Measurements from ENCODE around the gene ZPBP2.

DNA sequence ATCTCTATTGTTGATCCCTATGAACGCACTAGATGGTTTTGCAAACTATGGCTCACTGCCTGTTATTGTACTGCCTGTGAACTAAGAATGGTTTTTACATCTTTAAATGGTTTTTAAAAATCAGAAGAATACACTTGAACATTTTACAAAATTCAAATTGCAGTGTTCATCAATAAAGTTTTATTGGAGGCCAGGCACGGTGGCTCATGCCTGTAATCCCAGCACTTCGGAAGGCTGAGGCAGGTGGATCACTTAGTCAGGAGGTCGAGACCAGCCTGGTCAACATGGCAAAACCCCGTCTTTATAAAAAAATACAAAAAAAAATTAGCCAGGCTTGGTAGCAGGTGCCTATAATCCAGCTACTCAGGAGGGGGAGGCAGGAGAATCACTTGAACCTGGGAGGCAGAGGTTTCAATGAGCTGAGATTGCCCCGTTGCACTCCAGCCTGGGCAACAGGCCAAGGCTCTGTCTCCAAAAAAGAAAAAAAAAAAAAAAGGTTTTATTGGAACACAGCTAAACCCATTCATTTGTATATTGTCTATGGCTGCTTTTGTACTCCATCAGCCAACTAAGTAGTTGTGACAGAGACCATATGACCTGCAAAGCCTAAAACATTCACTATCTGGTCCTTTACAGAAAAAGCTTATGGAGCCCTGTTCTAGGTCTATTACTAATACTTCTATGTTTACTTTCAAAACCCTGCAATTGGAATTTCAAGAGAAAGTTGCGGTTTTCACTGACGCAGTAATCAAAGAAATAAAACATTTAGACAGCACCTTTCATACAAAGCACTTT, 22.8 kb upstream of the ZPBP2 start:
- TF ChIP-seq, protein P1, sequence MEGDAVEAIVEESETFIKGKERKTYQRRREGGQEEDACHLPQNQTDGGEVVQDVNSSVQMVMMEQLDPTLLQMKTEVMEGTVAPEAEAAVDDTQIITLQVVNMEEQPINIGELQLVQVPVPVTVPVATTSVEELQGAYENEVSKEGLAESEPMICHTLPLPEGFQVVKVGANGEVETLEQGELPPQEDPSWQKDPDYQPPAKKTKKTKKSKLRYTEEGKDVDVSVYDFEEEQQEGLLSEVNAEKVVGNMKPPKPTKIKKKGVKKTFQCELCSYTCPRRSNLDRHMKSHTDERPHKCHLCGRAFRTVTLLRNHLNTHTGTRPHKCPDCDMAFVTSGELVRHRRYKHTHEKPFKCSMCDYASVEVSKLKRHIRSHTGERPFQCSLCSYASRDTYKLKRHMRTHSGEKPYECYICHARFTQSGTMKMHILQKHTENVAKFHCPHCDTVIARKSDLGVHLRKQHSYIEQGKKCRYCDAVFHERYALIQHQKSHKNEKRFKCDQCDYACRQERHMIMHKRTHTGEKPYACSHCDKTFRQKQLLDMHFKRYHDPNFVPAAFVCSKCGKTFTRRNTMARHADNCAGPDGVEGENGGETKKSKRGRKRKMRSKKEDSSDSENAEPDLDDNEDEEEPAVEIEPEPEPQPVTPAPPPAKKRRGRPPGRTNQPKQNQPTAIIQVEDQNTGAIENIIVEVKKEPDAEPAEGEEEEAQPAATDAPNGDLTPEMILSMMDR (IDR thresholded peaks at IDR 0.05; ENCODE audit: insufficient read depth, low read depth, low read length), result no peak
- TF ChIP-seq EZH2 (IDR thresholded peaks at IDR 0.05; ENCODE audit: insufficient read depth, low read length), result no peak
